ENCODE results near the gene PROC.

The PROC gene

DNA sequence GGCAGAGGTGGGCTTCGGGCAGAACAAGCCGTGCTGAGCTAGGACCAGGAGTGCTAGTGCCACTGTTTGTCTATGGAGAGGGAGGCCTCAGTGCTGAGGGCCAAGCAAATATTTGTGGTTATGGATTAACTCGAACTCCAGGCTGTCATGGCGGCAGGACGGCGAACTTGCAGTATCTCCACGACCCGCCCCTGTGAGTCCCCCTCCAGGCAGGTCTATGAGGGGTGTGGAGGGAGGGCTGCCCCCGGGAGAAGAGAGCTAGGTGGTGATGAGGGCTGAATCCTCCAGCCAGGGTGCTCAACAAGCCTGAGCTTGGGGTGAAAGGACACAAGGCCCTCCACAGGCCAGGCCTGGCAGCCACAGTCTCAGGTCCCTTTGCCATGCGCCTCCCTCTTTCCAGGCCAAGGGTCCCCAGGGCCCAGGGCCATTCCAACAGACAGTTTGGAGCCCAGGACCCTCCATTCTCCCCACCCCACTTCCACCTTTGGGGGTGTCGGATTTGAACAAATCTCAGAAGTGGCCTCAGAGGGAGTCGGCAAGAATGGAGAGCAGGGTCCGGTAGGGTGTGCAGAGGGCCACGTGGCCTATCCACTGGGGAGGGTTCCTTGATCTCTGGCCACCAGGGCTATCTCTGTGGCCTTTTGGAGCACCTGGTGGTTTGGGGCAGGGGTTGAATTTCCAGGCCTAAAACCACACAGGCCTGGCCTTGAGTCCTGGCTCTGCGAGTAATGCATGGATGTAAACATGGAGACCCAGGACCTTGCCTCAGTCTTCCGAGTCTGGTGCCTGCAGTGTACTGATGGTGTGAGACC is at the start of gene PROC:
TSS of gene PROC (plus strand) at position 128 of the 812 bp plus-strand sequence. CDS start 1,516 bp downstream, outside the sequence.
- DNase-seq, result no peak

DNA sequence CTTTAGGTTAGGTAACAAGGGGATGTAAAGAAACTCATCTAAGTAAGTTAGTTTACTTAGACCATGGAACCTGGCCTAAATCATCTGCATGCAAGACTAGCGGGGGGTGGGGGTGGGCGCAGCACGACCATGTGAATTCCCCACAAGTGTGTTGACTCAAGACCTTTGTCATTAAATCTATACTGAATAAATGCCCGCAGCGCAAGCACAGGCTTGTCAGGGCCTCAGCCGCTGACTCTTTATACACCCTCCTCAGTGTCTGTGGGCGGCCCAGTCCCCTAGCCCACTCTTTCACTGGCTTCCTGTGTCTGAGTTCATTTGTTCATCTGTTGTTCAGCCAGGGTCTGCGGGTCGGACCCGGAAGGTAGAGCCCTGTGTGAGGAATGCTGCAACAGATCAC is 48.2 kb upstream of the PROC start:
- DNase-seq, result no peak

DNA sequence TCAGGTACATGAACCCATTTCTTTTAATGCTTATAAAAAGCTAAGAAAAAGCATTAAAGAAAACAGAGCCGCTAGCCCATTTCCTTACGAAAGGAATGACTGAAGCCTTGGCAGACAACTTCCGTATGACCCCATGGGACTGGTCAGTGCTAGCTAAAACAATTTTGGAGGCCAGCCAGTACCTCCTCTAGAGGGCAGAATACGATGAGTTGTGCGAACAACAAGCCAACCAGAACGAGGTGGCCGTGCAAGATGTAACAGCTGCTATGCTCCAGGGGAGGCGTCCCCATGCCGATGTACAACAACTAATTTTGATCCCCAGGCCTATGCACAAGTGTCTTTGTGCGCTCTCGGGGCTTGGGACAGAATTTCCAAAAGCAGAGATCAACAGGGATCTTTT is 47.2 kb upstream of the PROC start:
- DNase-seq, result no peak

DNA sequence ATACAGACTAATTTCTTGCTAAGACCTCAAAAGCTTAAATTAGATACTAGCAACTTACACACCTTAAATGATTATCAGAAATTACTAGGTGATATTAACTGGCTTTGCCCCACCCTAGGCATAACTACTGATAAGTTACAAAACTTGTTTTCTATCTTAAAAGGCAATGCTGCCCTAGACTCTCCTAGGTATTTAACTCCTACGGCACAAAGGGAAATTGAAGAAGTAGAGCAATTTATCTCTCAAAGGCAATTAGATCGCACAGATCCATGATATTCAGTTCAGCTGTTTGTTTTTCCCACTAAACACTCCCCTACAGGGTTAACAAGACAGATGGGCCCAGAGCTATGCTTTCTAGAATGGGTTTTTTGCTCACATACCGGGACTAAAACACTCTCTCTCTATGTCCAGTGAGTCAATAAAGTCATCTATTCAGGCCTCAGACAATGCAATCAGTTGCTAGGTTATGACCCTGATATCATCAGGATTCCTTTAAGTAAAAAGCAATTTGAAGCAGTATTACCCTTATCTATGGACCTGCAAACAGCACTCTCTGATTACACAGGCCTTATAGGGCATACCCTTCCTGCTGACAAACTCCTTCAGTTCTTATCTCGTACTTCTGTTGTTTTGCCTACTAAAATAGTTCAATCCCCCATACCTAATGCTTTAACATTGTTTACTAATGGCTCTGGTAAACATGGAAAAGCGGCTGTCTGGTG is 44.7 kb upstream of the PROC start:
- DNase-seq, result no peak

DNA sequence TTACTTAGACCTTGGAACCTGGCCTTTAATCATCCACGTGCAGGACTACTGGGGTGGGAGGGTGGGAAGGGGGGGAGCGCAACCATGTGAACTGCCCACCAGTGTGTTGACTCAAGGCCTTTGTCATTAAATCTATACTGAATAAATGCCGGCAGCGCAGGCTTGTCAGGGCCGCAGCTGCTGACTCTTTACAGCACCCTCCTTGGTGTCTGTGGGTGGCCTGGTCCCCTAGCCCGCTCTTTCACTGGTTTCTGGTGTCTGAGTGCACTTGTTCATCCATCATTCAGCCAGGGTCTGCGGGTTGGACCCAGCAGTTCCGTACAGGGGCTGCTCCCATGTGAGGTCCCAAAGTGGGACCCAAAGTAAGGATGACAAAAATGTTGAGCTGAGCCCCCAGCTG is 42.0 kb upstream of the PROC start:
- DNase-seq, result no peak

- DNase-seq, result no peak
Observed at GRCh38 chr2:127377262-127377661, 41.0 kb upstream of the PROC start.

DNA sequence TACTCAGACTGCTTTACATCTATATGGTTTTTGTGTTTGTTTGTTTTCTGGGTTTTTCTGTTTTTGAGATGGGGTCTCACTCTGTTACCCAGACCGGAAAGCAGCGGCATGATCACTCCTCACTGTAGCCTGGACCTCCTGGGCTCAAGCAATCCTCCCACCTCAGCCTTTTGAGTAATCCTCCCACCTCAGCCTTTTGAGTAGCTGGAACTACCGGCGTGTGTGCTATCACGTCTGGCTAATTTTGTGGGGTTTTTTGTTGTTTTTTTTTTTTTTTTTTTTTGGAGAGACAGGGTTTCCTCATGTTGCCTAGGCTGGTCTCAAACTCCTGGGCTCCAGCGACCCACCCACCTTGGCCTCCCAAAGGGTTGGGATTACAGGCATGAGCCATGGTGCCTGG is 39.5 kb upstream of the PROC start:
- no peak for DNase-seq

DNA sequence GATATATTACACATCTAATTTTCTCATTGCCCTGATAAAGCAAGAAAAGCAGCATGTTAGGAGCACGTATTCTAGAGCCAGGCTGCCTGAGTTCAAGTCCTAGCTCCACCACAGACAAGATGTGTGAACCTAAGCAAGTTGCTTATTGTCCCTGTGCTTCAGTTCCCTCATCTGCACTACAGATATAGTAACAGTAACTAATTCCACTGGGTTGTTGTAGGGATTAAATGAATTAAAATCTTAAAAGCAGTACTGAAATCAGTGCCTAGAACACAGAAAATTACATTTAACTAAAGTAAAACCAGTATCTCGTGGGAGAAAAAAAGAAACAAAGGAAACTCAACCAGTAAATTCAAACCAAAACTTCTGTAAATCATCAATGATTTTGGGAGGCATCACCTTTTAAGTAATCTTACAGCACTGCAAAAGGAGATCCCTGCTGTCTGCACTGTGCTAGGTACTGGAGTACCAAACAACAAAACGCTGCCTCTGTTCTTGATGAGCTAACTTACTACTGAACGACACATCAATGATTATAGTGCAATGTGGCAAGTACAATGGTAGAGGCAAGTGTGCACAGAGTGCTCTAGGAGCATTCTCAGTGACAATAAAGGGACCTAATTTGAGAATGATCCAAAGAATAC is 38.4 kb upstream of the PROC start:
- DNase-seq, result no peak

DNA sequence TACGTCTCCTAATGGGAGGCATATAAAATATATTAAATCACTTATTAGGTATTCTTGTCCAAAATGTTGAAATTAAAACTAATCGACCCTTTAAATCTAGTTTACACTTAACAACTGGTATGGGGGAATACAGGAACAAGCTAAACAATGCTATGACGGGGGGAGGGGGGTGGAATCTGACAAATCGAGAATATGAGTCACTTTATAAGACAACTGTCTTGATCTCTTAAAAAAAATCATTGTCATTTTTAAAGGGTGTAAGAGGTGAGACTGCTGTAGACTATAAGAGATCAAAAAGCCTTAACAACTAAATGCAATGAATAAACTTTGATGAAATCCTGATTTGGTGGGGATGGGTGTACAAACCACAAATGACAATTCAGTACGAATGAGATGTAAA is 36.5 kb upstream of the PROC start:
- no peak for DNase-seq

- no peak for DNase-seq
Observed at GRCh38 chr2:127382831-127383230, 35.4 kb upstream of the PROC start.

DNA sequence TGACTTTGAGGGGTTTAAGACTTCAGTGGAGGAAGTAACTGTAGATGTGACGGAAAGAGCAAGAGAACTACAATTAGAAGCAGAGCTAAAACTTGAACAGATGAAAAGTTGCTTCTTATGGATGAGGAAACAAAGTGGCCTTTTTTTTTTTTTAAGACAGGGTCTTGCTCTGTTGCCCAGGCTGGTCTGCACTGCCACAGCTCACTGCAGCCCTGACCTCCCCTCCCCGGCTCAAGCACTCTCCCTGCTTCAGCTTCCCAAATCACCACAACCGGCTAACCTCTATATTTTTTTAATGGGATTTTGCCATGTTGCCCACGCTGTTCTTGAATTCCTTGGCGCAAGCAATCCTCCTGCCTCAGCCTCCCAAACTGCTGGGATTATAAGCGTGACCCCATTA is 33.7 kb upstream of the PROC start:
- DNase-seq, result no peak

DNA sequence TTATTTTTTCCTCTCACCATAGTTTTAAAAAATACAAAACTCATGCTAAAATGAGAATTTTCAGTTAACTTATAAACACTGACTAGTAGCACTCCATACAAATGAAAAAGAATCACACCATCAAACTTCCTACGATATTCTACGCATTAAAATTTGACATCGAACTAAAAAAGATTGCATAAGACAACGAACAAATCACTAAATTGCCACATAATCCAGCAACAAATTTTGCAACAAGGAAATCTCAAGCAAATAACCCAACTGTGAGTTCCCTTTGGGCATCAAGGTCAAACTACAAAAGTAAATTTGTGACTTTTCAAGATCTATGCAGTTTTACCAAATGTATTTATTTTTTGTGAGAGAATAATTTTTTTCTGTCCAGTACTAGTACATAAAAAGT is 32.0 kb upstream of the PROC start:
- DNase-seq, result no peak

DNA sequence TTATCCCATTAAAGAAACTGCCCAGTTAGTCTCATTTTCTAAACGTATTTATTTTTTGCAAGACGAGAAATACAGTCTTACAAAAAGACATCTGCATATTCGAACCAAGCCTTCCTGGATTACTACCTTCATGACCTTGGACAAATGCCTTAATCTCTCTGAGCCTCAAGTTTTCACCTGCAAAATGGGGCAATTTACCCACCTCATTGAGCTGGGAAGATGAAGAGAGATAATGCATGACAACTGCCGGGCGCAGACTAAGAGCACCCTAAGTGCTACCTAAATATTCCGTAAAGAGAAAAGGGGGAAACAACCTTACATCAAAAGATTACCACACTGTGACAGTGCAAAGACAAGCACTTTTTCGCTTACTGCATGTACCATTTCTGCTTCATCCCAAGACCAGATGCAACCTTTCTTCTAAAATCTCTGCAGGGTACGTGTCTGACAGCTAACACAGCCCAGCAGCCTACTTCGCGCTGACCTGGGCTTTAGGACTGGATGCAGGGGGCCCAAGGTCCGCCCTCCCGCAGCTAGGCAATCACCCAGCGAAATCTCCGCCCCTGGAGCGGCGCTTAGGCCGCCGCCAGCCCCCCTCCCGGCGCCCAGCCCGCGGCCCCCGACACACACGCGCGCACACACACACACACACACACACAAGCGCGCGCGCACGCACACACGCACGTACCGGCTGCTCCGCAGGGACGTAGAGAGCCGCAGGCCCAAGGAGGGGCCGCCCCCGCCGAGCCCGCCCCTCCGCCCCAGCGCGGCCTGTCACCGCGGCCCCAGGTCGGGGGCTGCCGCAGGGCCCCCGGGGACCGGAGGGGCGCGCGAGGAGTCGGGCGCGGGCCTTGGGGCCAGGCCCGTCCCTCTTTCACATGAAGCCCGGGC is 31.2 kb upstream of the PROC start:
- peak; percentile 78 for DNase-seq

- DNase-seq, result peak; percentile 82
Observed at GRCh38 chr2:127387655-127388422, 30.4 kb upstream of the PROC start, which contains the start of gene MAP3K2. TSS of gene MAP3K2 (minus strand) at chr2:127387975. CDS start at chr2:127343129, 44,846 bp downstream.

DNA sequence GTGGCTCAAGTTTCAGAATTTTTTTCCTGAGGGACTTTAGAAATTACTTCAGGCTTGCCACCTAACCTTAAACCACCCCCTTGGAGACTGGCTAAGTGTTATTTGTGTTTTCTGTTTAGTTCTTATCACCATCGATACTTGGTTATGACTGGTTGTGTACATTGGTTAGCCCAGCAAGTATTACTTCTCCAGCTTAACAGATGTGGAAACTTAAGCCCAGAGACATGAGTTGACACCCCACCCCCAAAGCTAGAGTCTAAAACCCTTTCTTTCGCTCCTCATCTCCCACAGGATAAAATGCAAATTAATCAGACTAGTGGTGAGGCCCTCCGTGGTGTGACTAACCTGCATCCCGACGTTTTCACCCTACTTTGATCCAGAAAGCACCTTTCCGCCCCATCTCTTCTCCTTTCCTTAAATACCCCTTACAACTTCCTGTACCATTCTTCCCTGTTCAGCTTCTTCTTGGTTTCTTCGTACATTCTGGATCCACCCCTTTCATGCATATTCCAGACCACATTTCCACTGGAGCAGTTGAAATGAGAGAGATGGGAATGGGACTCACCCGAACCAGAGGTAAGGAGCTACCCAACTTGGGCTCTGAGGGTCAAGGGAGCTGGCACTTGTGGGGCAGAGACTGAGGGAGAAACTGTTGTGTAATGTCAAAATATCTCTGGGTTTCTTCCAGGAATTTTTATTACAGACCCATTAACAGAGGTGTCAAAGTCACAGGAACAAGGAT is 29.6 kb upstream of the PROC start:
- DNase-seq, result no peak

DNA sequence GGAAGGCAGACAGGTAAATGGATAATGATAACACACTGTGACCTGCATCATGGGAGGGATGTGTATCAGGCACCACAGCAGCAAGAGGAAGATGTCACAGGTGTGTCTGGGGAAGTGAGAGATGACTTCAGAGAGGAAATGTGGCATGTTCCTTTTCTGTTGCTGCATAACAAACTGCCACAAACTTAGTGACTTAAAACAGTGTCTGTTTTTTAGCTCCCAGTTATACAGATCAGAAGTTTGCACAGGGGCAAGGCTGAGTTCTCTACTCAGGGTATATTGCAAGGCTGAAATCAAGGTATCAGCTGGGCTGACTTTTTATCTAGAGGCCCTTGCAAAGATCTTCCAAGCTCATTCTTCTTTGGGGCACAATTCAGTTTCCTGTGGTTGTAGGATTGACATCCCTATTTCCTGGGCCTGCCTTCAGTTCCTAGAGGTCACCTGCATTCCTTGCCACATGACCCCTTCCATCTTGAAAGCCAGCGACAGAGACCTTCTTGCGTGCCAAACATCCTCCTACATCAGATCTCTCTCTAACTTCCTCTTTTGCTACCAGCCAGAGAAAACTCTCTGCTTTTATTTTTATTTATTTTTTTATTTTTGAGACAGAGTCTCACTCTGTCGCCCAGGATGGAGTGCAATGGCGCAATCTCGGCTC is 28.3 kb upstream of the PROC start:
- DNase-seq, result no peak

DNA sequence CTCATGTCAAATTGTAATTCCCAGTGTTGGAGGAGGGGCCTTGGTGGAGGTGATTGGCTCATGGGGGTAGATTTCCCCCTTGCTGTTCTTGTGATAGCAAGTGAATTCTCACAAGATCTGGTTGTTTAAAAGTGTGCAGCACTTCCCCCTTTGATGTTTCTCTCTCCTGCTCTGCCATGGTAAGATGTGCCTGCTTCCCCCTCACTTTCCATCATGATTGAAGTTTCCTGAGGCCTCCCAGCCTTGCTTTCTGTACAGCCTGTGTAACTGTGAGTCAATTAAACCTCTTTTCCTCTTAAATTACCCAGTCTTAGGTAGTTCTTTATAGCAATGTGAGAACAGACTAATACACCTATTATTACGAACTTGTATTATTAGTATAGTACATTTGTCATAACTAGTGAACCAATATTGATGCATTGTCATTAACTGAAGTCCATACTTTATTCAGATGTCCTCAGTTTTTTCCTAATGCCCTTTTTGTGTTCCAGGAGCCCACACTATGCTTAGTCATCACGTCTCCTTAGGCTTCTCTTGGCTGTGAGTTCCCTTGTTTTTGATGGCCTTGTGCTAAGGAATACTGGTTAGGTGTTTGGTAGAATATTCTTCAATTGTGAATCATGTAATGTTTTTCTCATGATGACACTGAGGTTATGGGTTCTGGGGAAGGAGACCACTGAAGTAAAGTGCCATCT is 25.9 kb upstream of the PROC start:
- DNase-seq, result no peak

GRCh38 chr2:127392828-127393578 is 25.2 kb upstream of the PROC start:
- DNase-seq, result no peak

DNA sequence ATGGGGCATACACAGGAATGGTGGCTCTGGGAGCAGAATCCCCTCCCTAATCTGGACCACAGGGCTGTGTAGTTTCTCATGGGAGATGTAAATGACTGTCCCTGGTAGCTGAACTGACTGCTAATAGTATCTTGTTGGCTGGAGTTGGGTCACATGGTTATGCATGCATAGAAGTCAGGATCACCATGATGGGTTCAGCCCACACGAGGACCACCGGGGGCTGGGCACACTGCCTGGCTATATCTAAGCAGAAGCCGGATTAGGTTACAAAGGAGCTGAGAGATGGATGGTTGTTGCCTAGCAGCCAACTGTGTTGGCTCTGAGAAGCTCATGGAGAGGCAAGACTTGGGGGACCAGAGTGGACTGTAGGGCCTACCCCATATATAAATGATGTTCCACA is 23.7 kb upstream of the PROC start:
- no peak for DNase-seq

Measured in NCI-H226 (cell line).